ENCODE results near the gene TMEM242.

- no peak for TF ChIP-seq NFE2L1 (CRISPR knock-in tag; IDR thresholded peaks at IDR 0.05)
- TF ChIP-seq MAX (CRISPR knock-in tag; IDR thresholded peaks at IDR 0.05), result no peak
- TF ChIP-seq PRRX2 (CRISPR knock-in tag; IDR thresholded peaks at IDR 0.05), result no peak
- no peak for TF ChIP-seq CTCF (IDR thresholded peaks at IDR 0.05)
- TF ChIP-seq USF2 (CRISPR knock-in tag; IDR thresholded peaks at IDR 0.05), result no peak
- TF ChIP-seq FOXJ3 (CRISPR knock-in tag; IDR thresholded peaks at IDR 0.05; ENCODE audit: borderline replicate concordance), result no peak
- TF ChIP-seq ZNF219 (CRISPR knock-in tag; IDR thresholded peaks at IDR 0.05; ENCODE audit: borderline replicate concordance), result no peak
- TF ChIP-seq CREB1 (CRISPR knock-in tag; IDR thresholded peaks at IDR 0.05), result no peak
- no peak for TF ChIP-seq ZNF317 (CRISPR knock-in tag; IDR thresholded peaks at IDR 0.05; ENCODE audit: borderline replicate concordance, low read depth)
- TF ChIP-seq, protein P1, sequence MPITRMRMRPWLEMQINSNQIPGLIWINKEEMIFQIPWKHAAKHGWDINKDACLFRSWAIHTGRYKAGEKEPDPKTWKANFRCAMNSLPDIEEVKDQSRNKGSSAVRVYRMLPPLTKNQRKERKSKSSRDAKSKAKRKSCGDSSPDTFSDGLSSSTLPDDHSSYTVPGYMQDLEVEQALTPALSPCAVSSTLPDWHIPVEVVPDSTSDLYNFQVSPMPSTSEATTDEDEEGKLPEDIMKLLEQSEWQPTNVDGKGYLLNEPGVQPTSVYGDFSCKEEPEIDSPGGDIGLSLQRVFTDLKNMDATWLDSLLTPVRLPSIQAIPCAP (CRISPR knock-in tag; IDR thresholded peaks at IDR 0.05), result no peak
- no peak for TF ChIP-seq ZNF232 (CRISPR knock-in tag; IDR thresholded peaks at IDR 0.05)
- TF ChIP-seq, protein P2, sequence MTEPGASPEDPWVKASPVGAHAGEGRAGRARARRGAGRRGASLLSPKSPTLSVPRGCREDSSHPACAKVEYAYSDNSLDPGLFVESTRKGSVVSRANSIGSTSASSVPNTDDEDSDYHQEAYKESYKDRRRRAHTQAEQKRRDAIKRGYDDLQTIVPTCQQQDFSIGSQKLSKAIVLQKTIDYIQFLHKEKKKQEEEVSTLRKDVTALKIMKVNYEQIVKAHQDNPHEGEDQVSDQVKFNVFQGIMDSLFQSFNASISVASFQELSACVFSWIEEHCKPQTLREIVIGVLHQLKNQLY (CRISPR knock-in tag; IDR thresholded peaks at IDR 0.05), result no peak
- TF ChIP-seq CREM (CRISPR knock-in tag; IDR thresholded peaks at IDR 0.05), result no peak
- TF ChIP-seq STAT6 (CRISPR knock-in tag; conservative IDR thresholded peaks at IDR 0.05; ENCODE audit: low read depth), result no peak
These were observed 75.1 kb downstream of the TMEM242 start for GRCh38 chr6:157248264-157248663.
